ENCODE results near the gene SEPTIN5. TPM values are rescaled to one million over a fixed set of nuclear protein-coding genes. Genes with fewer than 3 reads are reported as not detected.
A peak's percentile ranks its signal among the peaks of the same experiment; 100 is the strongest.

SEPTIN5 gene
- total and polyA plus RNA-seq, 9 of the 15 experiments (the other 6 are each of a cell fraction or from before 2014, with no cell fraction given) = 0.03 to 195 (median 119) TPM

DNA sequence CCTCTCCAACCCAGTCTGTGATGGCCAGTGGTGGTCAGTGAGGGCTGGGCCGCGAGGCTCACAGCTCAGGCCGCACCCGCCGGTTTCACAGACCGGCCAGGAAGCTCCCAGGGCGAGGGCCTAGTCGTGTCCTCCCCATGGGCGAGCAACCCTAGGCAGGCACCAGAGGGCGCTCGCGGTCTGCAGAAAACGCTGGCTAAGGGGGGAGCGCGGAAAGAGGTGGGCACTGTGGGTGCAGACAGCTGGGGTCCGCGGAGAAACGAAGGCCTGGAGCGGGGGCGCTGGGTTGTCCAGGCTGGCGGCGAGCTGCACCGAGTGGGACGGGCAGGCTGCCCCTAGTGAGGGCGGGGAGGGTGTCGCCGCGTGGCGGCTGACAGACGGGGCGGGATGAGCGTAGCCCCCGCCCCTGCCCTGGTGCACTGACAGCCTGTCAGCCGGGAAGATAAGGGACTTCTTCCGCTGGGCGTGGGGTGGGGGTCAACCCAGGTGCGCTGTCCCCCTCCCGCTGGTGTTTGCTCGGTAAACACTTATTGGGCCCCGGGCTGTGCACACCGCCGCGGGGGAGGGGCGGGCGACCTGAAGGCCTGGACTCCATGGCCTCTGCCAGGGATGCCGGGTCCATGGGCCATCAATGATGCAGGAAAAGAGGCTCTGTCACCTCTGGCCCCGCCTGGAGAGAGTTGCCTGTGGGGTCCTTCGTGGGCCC, 16.5 kb downstream of the SEPTIN5 start (continued):
- no peak for TF ChIP-seq COPS2 (conservative IDR thresholded peaks at IDR 0.05)
- peak; percentile 97 for TF ChIP-seq RREB1 (CRISPR knock-in tag; IDR thresholded peaks at IDR 0.05)
- no peak for TF ChIP-seq NR0B1 (IDR thresholded peaks at IDR 0.05; ENCODE audit: partially characterized antibody)
- TF ChIP-seq ZKSCAN8 (CRISPR knock-in tag; IDR thresholded peaks at IDR 0.05) = no peak
- no peak for TF ChIP-seq NR2C1 (IDR thresholded peaks at IDR 0.05)
- TF ChIP-seq NR2C1 (tag; IDR thresholded peaks at IDR 0.05) = no peak
- TF ChIP-seq MYC (IDR thresholded peaks at IDR 0.05; ENCODE audit: low read depth, low read length) = peak; percentile 94
- peak; percentile 95; the same call in 1 of the 2 replicates for TF ChIP-seq MYC (CRISPR knock-in tag; IDR thresholded peaks at IDR 0.05; ENCODE audit: borderline replicate concordance, low read depth)
- peak; percentile 26; the same call in 1 of the 2 replicates for TF ChIP-seq HIVEP1 (CRISPR knock-in tag; IDR thresholded peaks at IDR 0.05)
- TF ChIP-seq ZNF584 (CRISPR knock-in tag; IDR thresholded peaks at IDR 0.05; ENCODE audit: low read depth) = no peak
- no peak for TF ChIP-seq ZNF23 (CRISPR knock-in tag; IDR thresholded peaks at IDR 0.05)
- no peak for TF ChIP-seq PURB (CRISPR knock-in tag; IDR thresholded peaks at IDR 0.05; ENCODE audit: low read depth)
- no peak for TF ChIP-seq SMAD2 (IDR thresholded peaks at IDR 0.05; ENCODE audit: low read depth, low read length)
- TF ChIP-seq ILK (tag; IDR thresholded peaks at IDR 0.05; ENCODE audit: borderline replicate concordance, low read depth) = no peak
- TF ChIP-seq ZNF778 (CRISPR knock-in tag; IDR thresholded peaks at IDR 0.05) = no peak
- peak; percentile 84; the same call in 1 of the 2 replicates for TF ChIP-seq BRD4 (IDR thresholded peaks at IDR 0.05)
- TF ChIP-seq NFXL1 (CRISPR knock-in tag; IDR thresholded peaks at IDR 0.05) = no peak
- TF ChIP-seq POLR2AphosphoS5 (IDR thresholded peaks at IDR 0.05; ENCODE audit: control insufficient read depth, insufficient read depth, low read depth, low read length) = no peak
- no peak for TF ChIP-seq ZNF551 (CRISPR knock-in tag; IDR thresholded peaks at IDR 0.05)
- TF ChIP-seq ADNP (tag; IDR thresholded peaks at IDR 0.05) = no peak
- TF ChIP-seq ZNF583 (CRISPR knock-in tag; IDR thresholded peaks at IDR 0.05) = no peak; the same call in 1 of the 2 replicates
- no peak for TF ChIP-seq NR2C2 (CRISPR knock-in tag; IDR thresholded peaks at IDR 0.05)
- no peak for TF ChIP-seq NR2C2 (tag; IDR thresholded peaks at IDR 0.05)
- peak in 1 of 2 experiments; percentile 74; a peak in 3 of 4 replicates for TF ChIP-seq RCOR1 (IDR thresholded peaks at IDR 0.05; ENCODE audit: borderline replicate concordance in 1 of 2, low read depth in 2 of 2, low read length in 2 of 2)
